CD4-positive, alpha-beta T cell treated with Interleukin-10 for 1 hour (primary cell): ENCODE results near the gene NR6A1.

Experiments used
- DNase-seq: peaks from one replicate; pipeline ENCODE4 v3.0.0-alpha.2; 2020

The NR6A1 gene

DNA sequence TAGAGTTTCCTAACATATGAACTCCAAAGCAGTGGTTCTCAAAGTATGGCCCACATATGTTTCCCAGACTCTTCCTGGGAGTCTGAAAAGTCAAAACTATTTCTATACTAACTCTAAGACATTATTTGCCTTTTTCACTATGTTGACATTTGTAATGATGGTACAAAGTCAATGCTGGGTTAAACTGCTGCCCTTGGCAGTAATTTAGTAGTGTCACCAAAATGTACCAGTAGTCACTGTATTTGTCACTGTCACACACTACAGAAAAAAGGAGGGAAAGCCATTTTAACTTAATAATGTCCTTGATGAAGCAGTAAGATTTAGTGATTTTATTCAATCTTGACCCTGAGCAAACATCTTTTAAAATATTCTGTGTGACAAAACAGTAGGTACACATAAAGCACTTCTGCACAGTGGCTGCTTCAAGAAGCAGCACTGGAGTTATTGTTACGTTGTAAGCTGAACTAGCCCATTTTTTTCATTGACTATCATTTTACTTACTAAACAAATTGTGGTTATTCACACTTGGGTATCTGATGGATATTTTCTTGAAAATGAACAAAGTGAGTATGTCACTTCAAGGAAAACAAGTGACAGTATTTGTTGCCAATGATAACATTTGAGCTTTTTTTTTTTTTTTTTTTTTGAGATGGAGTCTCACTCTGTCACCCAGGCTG, 90.3 kb downstream of the NR6A1 start:
- no peak for DNase-seq

DNA sequence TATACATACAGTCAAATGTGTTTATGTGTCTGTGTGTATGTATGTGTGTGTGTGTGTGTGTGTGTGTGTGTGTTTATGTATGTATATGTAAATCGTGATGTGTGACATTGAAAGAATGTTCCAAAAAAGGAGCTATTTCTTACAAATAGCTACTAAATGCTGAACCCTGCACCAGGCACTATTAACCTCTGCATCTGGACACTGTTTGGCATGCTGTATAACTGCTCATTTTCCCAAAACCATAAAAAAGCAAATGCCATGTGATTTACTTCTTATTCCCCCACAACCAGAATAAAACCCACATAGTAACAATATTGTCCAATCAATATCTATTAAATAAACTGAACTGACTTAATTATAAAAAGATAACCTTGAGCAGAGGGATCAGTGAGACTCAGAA, 91.1 kb downstream of the NR6A1 start:
- no peak for DNase-seq

- DNase-seq, result no peak
These were observed 95.0 kb downstream of the NR6A1 start for GRCh38 chr9:124676159-124676551.

DNA sequence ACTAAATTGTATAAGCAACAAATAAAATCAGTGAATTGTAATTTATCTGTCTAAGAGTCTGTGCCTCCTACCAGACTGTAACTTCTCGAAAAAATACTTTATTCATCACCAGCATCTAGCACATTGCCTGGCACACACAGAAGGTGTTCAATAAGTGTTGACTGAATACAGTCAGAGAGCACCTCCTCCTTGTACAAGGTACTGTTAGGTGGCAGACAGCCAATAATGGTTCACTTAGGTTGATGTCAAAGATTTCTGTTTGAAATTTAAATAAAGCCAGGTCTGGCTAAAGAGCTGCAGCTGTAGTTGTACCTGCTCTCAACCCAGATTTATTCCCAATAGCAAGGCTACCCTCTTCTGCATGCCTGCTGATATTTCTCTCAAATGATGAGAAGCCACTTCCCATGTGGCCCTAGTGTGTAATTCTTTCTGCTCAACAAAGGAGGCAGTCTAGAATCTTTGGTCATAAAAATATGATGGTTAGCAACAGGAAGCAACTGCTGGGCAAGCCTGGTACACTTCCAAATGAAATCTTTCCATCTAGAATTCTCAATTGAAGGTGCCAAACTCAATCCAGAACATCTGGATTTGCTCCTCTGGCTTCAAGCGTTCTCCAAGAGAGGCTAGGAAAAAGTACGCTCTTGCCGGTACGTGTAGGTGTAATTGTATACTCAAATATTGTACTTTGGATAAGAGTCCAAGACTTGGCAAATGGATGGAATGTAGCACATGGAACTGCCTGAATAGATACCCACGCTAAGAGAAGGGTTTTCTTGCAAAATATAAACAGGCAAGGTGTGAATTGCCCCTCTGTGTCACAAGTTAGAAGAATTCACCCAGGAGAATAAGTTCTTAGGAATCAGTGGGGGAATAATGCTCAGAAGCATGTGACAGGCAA, 95.6 kb downstream of the NR6A1 start:
- DNase-seq, result no peak

GRCh38 chr9:124674651-124675050, 96.5 kb downstream of the NR6A1 start:
- no peak for DNase-seq

DNA sequence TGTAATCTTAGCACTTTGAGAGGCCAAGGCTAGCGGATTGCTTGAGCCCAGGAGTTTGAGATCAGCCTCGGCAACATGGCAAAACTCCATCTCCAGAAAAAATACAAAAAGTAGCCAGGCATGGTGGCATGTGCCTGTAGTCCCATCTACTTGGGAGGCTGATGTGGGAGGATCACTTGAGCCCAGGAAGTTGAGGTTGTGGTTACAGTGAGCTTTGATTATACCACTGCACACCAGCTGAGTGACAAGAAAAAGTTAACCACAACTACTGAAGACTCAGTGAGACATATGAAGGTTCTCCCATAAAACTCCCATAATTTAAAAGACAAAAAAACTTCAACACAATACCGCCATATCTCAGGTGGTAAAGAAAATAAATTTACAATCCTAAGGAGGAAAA, 98.0 kb downstream of the NR6A1 start:
- DNase-seq, result no peak

GRCh38 chr9:124671861-124672260, 99.2 kb downstream of the NR6A1 start:
- DNase-seq, result no peak

- no peak for DNase-seq
These were observed 104.5 kb downstream of the NR6A1 start for GRCh38 chr9:124666642-124667041.

GRCh38 chr9:124665391-124666058, 105.6 kb downstream of the NR6A1 start:
- DNase-seq, result no peak

DNA sequence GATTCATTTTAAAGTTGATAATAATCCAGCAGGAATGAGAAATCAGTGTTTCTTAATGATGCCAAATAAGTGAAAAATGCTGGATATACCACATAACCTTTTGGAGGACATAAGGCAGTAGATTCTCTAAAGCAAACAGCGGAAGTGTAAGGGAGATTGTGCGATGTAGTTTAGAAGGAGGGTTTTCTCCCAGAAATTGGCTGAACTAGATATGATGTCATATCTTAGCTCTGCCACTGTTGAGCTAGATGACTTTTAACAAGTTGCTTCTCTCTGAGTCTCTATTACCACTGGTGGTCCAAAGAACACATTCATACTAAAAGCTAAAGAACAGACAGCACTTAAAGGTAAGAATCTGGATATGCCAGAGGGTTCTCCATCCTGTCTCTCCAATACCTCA, 107.0 kb downstream of the NR6A1 start:
- no peak for DNase-seq

DNA sequence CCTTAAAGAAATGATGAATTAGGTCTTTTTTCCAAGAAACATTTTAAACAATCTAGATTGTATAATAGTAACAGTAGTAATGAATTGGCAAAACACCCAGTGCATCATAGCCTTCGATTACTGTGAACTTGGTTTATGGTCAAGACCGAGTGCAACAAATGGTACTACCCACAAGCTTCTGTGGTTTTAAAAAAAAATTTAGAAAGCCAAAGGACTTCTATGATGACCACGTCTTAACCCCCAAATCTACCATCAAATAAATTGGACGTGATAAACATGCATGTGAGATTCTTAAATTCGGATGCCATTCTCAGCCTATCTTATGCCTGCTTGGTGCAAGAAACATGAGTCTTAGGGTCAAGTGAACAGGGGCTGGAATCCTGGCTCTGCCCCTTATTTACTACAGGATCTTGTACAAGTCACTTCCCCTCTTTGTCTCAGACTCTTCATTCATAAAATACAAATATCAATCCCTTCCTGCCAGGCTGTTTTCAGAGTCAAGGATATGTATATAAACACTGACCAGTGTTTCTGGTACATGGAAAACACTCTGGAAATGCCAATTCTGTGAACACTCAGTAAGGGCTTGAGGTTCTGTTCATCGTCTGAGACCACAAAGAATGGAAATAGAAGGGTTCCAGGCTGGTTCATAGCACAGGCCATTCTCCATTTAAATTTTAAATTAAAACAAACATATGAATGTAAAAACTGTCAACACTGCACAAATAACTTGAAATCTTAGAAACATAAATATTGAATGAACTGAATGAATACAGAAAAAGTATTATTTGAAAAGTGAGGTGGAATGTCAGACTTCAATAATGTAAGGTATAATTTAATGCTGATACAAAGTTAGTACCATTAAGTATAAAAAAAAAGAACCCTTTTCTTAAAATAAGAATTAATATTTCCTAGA, 107.8 kb downstream of the NR6A1 start:
- DNase-seq, result no peak

DNA sequence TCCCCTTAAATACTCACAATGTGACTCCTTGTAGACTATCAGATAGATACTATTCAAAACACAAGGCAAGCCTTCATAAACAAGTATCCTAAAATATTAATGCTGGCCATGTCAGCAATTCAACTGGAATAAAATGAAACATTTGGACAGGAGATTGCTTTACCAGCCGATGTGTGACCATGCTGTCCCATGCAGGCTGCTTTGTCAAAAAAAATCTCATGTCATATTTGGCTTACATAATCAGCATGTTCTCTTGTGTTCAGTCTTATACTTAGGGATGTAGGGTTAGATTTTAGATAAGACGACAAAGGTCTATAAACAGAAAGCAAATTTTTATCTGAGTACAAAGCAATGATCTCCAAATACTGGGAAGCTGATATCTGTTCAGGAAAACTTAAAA, 108.5 kb downstream of the NR6A1 start:
- DNase-seq, result no peak

- no peak for DNase-seq
These were observed 109.8 kb downstream of the NR6A1 start for GRCh38 chr9:124661271-124661670.

- DNase-seq, result no peak
These were observed 110.7 kb downstream of the NR6A1 start for GRCh38 chr9:124660341-124660801.

- peak; percentile 24 for DNase-seq
These were observed 111.9 kb downstream of the NR6A1 start for GRCh38 chr9:124659099-124659659.

DNA sequence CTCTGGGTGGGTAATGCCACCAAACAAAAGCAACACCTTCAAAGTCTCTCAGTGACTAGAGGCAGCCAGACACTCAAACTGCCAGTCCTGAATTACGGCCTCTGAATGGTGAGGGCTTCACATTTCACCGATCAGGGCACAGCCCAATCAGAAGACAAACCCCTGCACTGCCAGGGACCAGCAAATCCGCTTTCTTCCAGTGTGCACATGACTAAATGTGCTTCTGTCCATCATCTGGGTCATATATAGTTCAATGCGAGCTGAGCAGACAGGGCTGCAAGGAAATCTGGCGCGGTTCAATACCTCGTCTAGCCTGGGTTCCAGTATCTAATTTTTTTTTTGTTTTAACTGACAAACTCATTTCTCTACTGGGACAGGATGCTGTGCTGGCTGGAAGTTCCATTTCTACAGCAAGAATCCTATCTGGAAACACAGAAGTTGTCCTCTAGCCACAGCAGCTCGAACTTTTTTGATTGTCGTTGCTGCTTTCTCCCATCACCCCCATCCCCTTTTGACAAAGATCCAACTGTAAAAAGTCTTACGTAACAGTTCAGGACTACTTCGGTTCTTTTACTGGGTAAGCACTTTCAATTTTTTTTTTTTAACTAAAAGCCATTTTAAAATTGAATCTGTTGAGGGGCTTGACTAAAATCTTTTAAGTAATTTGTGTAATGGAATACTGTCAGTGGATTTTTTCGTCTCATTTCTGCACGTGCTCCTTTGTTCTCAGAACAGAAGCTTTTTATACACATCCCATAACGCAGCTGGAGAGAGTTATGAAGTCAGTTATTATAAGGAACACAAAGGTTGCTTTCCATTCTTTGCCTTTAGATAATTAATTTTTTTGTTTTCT, 112.7 kb downstream of the NR6A1 start:
- peak; percentile 56 for DNase-seq

DNA sequence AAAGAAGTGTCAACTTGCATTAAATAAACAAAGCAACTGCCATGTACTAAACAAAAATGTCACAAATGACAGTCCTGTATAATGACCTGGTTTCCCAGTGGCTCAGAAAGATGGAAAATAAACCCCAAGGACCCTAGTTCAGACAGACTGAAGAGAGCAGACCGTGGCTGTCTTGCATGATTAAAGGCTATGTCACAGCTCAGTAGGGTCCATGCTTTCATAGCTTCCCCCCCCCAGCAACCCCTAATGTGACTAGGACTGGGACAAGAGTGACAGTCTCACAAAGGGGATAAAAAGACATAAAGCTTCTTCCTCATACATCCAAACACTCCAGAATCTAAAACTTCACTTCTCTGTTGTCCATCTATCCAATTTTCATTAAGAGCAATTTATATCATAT, 113.6 kb downstream of the NR6A1 start:
- no peak for DNase-seq

DNA sequence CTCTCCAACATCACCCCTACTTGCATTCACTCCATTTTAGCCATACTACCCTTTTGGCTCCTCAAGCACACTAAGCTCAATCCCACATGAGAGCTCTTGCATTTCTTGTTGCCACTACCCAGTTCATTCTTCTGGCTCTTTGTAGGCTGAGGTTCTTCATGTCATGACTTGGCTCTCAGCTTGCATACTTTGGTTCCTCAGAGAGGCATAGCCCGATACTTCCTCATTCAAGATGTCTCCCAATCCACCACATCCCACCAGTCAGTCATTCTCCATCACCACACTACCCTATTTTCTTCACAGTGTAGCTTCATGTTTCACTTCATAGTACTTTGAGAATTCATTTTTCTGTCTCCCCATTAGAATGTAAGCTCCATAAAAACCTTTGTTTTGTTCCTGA, 116.7 kb downstream of the NR6A1 start:
- no peak for DNase-seq

- no peak for DNase-seq
These were observed 118.3 kb downstream of the NR6A1 start for GRCh38 chr9:124652615-124653393.

DNA sequence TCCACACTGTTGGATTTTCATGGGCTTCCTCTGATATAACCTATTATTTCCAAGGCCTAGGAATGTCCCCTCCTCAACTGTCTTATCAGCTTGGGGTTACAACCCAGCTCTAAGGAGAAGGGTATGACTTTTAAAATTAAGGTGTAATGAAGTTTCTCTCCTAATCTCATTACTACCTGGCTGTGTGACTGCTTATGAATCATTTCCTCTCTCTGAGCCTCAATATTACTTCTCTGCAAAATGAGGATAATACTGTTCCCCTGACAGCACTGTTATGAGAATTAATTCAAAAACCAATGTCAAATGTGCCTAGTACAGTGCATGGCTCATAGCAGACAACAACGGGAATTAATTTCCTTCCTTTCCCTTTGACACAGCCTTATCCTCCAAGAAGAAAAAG, 118.9 kb downstream of the NR6A1 start:
- no peak for DNase-seq
